Keratinocyte (primary cell): Measurements from ENCODE around the gene LRRC8C.

ENCODE experiments used
- CTCF ChIP-seq, 3 experiments: IDR thresholded peaks in 1 of 3; conservative IDR thresholded peaks in 1 of 3; optimal IDR thresholded peaks in 1 of 3; 2 replicates in 2 of 3; 3 replicates in 1 of 3; pipeline versions ENCODE3 to v1.5.1; 2011; ENCODE audit warnings: low read length in 3 of 3, mild to moderate bottlenecking in 3 of 3, moderate library complexity in 2 of 3, control low read depth in 1 of 3, inconsistent platforms in 1 of 3; ENCODE audit not compliant: insufficient read depth in 2 of 3; ENCODE audit errors: extremely low read depth in 1 of 3
- EZH2 ChIP-seq: IDR thresholded peaks from one replicate; pipeline ENCODE4 v1.6.1; 2012; ENCODE audit warnings: inconsistent platforms, mild to moderate bottlenecking, low read length, moderate library complexity

GRCh38 chr1:89692601-89693521, 59.9 kb downstream of the LRRC8C start:
- TF ChIP-seq CTCF (optimal IDR thresholded peaks at IDR 0.05 in 1 of 3, IDR thresholded peaks at IDR 0.05 in 1 of 3, conservative IDR thresholded peaks at IDR 0.05 in 1 of 3; ENCODE audit: extremely low read depth in 1 of 3, insufficient read depth in 2 of 3, low read length in 3 of 3) (no peak), EZH2 (no peak)
